Ecto neural progenitor cell (in vitro differentiated cells): ENCODE data around the gene PLCL1.
"Not testable (repeated sequence)": the region's sequence is repeated elsewhere in the genome, so short reads cannot be mapped to it uniquely, and the experiment has no call there.

Experiments used
- DNase-seq: peaks from one replicate; pipeline ENCODE4 v3.0.0-alpha.2; 2018; ENCODE audit warnings: low spot score

The PLCL1 gene

GRCh38 chr2:198186257-198186656 is 381.9 kb downstream of the PLCL1 start:
- no peak for DNase-seq

GRCh38 chr2:198187841-198188240 is 383.4 kb downstream of the PLCL1 start:
- no peak for DNase-seq

- DNase-seq = no peak
These were observed 384.6 kb downstream of the PLCL1 start for GRCh38 chr2:198188982-198189381.

GRCh38 chr2:198191651-198192050 is 387.3 kb downstream of the PLCL1 start:
- DNase-seq = no peak

GRCh38 chr2:198196556-198196955 is 392.2 kb downstream of the PLCL1 start:
- DNase-seq = not testable (repeated sequence)
